Activated CD4-positive, alpha-beta T cell treated with anti-CD3 and anti-CD28 coated beads, Interleukin-2, amount 50 U/mL, for 4 hours (primary cell): ENCODE data around the gene CYP27C1.

ENCODE experiments used
- DNase-seq, 2 experiments: peaks; one replicate each; pipeline ENCODE4 v3.0.0-alpha.2; 2020

The CYP27C1 gene

GRCh38 chr2:127191331-127192219, 28.5 kb downstream of the CYP27C1 start:
- no peak for DNase-seq

- no peak for DNase-seq
Observed at GRCh38 chr2:127188797-127189196, 31.3 kb downstream of the CYP27C1 start.

- DNase-seq, result no peak
Observed at GRCh38 chr2:127187831-127188230, 32.3 kb downstream of the CYP27C1 start.

DNA sequence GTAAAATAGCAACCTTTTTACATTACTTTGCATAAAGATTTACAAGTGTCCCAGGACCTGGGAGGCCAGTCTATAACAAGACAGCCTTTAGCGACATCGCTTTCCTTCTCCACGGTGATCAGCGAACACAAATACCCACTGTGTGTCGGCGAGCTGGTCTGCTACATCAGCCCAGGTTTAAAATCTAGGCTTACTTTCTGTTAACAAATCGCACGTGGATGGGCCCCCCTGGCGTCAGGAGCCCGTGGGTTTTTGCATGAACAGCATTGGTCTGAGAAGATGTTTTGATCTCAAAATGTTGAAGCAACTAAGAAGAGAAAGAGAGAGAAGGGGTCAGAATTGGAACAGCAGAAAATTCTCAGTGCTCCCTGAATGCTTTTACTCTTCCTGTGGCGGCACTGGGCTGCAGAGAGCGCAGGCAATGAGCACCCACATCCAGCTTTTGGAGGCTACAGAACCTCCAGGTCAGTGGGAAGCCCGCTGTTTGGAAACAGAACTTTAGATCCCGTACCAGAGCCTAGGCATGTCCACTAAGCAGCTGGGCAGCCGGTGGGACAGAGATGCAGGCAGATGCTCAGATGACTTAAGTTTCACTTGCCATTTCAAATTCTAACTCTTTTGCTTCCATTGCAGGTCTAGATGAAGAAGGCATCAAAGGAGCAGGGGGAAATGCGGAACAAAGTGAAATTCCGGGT, 32.9 kb downstream of the CYP27C1 start:
- DNase-seq, result no peak

GRCh38 chr2:127185705-127186104, 34.4 kb downstream of the CYP27C1 start:
- DNase-seq, result no peak

GRCh38 chr2:127185093-127185492, 35.0 kb downstream of the CYP27C1 start:
- no peak for DNase-seq

DNA sequence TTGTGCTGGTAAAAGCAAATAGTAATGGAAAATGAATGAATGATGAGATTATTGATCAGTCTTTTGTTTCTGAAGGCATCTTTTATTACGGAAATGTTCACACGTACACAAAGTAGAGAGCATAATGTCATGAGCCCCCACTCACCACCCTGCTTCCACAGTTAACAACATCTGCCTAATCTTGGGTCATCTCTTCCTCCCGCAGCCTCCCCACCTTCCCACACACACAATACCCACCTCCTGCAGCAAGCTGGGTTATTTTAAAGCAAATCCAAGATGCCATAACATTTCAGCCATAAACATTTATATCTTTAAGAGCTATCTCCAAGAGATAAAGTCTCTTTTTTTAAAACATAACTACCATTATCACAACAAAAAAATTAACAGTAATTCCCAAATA, 36.3 kb downstream of the CYP27C1 start:
- DNase-seq, result no peak

DNA sequence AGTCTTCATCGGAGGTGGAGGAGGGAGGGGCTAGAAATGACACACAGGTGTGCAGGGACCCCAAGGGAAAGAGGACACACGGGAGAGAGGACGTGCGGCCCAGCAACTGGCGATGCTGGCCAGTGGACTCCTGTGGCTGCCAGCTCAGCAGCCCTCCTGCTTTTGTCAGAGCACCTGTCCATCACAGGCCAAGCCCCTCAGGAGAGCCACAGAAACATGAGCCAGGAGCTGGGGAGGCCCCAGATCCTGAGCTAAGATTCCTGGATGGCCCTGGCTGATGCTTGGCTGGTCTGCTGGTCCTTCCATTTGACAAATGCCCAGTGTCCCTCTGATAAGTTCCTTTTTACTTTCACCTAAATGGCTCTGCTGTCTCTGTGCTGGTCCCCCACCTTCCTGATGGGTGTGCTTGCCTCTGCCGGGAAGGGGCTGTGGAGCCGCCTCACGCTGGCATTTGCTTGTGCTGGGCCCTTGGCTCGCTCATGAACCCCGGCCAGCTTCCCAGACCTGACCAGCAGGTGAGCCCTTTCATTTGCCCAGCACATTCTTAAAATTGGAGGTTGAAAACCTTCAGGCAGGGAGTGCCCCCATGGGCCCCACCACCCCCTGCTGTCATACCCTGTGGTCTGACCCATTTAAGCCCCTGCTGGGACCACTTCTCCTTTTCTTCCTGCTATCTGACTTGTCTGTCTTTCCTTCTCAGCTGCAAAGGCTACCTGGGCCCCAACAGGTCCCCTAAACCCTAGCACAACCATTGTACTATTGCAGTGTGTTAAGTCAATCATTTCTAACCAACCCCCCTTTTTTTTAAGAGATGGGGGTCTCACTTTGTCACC, 37.3 kb downstream of the CYP27C1 start:
- DNase-seq, result no peak

- DNase-seq, result no peak
Observed at GRCh38 chr2:127181851-127182250, 38.2 kb downstream of the CYP27C1 start.

DNA sequence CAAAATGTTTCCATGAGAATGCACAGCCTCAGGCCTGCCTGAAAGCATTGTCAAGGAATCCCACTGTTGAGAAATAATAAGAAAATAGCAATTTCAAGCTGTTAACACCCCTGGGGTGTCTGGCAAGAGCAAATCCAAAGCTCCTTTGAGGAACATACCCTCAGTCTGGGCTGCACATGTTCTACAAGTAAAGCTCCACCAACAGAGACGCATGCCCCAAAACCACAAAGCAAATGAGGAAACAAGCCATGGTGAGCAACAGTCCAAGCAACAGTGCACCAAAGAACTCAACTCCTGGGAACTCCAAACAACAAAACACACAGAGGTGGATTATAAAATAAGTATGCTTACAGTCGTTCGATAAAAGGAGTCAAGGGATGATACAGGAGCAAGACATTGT, 40.3 kb downstream of the CYP27C1 start:
- no peak for DNase-seq

GRCh38 chr2:127177617-127178263, 42.4 kb downstream of the CYP27C1 start:
- DNase-seq, result no peak

DNA sequence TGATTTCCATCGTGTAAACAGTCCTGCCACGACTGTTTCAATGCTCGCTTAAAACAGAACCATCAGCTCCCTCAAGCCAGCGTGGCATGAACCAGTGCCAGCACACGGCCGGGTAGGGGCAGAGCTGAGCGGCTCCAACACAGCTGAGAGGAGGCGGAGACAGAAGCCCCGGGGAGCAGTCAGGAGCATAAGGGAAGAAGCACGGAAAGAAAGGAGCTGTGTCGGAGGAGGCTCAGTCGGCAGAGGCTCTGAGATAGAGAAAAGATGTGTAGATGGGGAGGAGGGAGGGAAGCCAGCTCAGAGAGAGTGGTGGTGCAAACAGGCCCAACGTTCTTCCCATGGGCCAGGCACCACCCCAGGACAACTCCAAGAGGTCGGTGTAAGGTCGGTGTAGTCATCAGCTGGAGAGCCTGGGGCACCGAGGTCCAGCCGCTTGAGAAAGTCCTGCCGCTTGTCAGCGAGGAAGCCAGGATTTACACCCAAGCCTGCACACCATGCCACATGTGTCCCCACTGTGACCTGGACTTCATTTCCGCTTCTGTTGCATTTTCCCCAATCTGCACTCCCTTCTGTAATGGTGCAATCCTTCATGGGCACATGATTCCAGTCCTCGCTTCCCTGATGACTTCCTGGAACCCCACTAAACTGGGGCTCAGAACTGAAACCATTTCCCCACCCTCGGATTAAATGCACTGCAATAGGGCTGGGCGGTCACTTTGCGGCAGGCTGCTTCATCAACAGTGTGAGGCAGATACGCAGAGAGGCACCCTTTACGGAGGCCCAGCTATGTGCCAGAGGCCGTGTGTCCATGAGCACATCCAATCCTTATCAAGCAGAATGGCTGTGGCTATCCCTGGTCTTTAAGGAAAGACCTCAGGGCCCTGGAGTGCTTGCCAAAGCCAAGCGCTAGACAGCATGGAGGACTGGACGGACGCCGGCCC, 43.5 kb downstream of the CYP27C1 start:
- DNase-seq, result no peak

- no peak for DNase-seq
Observed at GRCh38 chr2:127175751-127176354, 44.2 kb downstream of the CYP27C1 start.

DNA sequence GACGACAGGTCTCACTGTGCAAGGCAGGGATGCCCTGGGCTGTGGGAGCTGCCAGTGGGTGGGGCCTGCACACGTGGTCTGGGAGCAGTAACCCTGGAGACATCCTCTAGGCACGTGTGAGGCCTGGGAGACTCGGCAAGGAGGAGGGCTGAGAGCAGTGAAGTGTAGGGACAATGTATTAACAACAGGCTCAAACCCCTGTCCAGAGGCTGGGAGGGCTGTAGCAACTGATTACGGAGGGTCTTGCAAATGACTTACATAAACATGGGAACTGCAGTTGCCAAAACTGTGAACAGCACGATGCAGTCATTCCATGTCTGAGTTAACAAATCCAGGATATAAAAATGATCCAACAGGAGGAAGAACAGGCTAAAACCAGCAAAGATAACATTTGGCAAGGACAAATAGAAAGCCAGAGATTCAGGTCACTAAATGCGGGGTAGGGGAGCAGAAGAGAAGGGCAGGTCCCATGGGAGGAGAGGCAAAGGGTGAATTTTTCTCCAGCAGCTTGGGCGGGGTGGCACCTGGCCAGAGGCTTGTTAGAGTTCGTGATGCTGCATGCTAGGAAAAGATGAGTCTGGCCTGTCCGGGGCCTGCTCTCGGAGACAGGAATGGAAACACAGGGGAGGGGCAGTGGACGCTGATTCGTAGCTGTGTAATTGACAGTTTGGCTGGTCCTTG, 44.9 kb downstream of the CYP27C1 start:
- DNase-seq, result no peak

GRCh38 chr2:127174640-127175039, 45.5 kb downstream of the CYP27C1 start:
- no peak for DNase-seq

- DNase-seq, result no peak
Observed at GRCh38 chr2:127174136-127174535, 46.0 kb downstream of the CYP27C1 start.

- DNase-seq, result no peak
Observed at GRCh38 chr2:127173057-127173456, 47.0 kb downstream of the CYP27C1 start.

- no peak for DNase-seq
Observed at GRCh38 chr2:127172306-127172705, 47.8 kb downstream of the CYP27C1 start.

- DNase-seq, result no peak
Observed at GRCh38 chr2:127170452-127171197, 49.5 kb downstream of the CYP27C1 start.

- no peak for DNase-seq
Observed at GRCh38 chr2:127170021-127170420, 50.1 kb downstream of the CYP27C1 start.
